Keratinocyte (primary cell): ENCODE results near the gene NAIF1.

Experiments used
- EZH2 ChIP-seq: IDR thresholded peaks from one replicate; pipeline ENCODE4 v1.6.1; 2012; ENCODE audit warnings: inconsistent platforms, mild to moderate bottlenecking, low read length, moderate library complexity
- TF ChIP-seq, protein P1 (sequence below), 3 experiments: IDR thresholded peaks in 1 of 3; conservative IDR thresholded peaks in 1 of 3; optimal IDR thresholded peaks in 1 of 3; 2 replicates in 2 of 3; 3 replicates in 1 of 3; pipeline versions ENCODE3 to v1.5.1; 2011; ENCODE audit warnings: low read length in 3 of 3, mild to moderate bottlenecking in 3 of 3, moderate library complexity in 2 of 3, control low read depth in 1 of 3, inconsistent platforms in 1 of 3; ENCODE audit not compliant: insufficient read depth in 2 of 3; ENCODE audit errors: extremely low read depth in 1 of 3

DNA sequence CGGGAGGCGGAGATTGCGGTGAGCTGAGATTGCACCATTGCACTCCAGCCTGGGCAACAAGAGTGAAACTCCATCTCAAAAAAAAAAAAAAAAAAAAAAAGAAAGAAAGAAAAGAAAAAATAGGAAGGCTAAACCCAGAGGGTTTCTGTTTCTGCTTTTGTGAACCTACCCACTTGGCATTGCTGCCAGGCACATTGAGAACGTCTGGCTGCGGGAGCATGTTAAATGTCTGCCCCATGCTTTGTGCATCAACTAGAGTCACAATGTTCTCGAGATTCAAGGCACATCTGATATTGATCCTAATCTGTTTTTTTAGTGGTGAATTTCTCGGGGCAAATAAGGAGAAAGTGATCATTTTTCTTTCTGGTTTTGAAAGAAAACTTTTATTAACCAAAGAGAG lies 3.8 kb upstream of the NAIF1 start:
- TF ChIP-seq, protein P1, sequence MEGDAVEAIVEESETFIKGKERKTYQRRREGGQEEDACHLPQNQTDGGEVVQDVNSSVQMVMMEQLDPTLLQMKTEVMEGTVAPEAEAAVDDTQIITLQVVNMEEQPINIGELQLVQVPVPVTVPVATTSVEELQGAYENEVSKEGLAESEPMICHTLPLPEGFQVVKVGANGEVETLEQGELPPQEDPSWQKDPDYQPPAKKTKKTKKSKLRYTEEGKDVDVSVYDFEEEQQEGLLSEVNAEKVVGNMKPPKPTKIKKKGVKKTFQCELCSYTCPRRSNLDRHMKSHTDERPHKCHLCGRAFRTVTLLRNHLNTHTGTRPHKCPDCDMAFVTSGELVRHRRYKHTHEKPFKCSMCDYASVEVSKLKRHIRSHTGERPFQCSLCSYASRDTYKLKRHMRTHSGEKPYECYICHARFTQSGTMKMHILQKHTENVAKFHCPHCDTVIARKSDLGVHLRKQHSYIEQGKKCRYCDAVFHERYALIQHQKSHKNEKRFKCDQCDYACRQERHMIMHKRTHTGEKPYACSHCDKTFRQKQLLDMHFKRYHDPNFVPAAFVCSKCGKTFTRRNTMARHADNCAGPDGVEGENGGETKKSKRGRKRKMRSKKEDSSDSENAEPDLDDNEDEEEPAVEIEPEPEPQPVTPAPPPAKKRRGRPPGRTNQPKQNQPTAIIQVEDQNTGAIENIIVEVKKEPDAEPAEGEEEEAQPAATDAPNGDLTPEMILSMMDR (optimal IDR thresholded peaks at IDR 0.05 in 1 of 3, IDR thresholded peaks at IDR 0.05 in 1 of 3, conservative IDR thresholded peaks at IDR 0.05 in 1 of 3; ENCODE audit: extremely low read depth in 1 of 3, insufficient read depth in 2 of 3, low read length in 3 of 3) = no peak
- no peak for TF ChIP-seq EZH2
